NCI-H524 treated with DMSO at 0.1 percent for 48 hours (cell line): ENCODE data around the gene NPW.
"Not testable (repeated sequence)": the region's sequence is repeated elsewhere in the genome, so short reads cannot be mapped to it uniquely, and the experiment has no call there.

Experiments
- DNase-seq: peaks from one replicate; lab custom pipeline; 2025; lab: John Stamatoyannopoulos, UW

The NPW gene

DNA sequence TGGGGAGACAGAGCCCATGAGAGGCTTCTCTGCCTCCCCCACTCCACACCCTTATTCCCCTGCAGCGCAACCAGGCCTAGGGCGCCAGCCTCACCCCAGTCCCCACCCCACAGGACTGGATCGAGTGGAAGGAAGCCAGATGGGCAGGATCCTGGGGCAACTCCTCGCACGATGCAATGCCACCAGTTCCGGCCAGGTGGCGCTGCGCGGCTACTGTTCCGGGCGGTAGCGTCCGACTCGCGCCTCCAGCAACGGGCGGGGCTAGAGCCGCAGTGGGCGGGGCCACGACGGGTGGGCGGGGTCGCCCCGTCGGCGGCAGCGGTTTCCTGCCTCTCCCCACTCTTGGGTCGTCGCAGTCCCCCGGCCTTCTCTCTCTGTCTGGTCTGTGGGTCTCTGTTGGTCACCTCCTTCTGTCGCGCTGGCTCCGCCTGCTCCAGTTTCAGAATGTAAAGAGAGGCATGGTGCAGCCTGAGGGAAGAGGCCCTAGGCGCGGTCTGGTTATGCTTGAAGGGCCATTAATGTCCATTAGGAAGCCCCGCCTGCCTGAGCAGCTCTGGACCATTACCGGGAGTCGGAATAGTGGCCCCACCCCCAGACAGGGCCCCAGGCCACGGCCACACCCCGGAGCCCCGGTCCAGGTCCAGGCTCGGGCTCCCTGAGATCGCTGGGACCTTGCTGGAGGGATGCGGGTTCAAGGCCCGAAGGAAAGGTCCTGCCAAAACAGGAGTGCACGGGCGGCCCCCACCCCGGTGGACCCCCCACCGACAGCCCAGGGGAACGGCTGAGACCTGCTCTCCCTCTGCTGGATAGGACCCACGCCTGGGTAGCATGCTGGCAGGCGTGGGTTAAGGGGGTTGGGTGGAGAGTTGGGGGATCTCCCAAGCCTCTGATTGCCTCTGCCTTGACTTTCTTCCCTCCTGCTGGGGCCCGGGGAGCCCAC, 3.8 kb downstream of the NPW start:
- DNase-seq, result no peak

DNA sequence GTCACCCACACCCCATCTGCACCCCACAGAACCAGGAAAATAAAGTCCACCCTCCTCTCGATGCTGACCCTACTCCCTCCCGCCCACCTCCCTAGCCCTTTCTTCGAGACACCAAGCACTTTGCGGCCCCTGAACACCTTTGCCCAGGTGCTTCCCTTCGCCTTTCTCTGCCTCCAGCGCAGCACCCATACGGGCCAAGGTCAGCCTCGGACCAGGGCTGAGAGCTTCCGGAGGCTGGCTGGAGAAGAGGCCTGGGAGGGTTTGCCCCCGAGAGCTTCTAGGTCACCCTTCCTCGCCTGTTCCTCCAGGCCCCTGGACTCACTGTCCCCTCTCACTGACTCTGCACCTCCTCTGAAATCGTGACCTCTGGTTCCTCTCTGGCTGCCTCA, 4.4 kb downstream of the NPW start:
- DNase-seq, result no peak

DNA sequence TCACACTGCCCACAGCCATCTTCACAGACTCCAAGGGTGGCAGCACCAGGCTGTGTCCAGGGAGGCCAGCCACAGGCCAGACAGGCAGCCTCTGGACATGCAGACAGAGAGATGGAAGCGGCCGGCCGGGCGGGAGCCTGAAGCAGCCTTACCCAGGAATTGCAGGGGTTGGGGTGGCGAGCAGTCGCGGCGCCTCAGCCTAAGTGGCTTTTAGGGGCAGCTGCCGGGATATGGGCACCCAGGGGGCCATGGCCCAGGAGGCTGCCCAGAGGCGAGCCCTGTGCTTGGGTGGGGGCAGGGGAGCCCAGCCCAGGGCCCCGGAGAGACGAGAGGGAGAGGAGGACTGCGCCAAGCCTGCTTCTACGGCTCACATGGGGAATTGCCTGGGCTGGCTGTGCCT, 5.7 kb downstream of the NPW start:
- DNase-seq, result no peak

DNA sequence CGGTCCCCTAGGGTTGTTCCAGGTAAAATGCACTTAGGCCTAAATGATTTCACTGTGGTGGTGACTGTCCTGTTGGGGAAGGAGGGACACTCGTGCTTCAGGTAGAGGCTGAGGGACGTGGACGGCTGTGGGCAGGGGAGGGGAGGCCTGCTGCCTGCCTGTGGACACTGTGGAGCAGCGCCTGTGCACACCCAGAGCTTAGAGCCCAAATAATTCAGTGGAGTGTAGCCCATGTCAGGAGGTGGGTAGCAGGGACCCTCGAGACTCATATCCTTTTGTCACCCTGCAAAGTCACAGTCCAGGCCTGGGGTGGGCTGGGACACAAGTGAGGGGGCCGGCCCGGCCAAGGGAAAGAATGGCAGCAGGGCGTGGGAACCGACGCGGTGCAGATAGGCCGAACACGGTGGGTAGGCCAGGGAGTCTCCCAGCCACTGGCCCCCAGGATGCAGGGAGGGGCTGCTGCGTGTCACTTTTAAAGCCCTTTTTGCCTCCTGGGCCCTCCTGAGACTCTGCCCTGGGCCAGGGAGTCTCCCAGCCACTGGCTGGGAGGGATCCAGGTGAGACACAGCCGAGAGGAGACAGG, 6.4 kb downstream of the NPW start:
- DNase-seq, result no peak

DNA sequence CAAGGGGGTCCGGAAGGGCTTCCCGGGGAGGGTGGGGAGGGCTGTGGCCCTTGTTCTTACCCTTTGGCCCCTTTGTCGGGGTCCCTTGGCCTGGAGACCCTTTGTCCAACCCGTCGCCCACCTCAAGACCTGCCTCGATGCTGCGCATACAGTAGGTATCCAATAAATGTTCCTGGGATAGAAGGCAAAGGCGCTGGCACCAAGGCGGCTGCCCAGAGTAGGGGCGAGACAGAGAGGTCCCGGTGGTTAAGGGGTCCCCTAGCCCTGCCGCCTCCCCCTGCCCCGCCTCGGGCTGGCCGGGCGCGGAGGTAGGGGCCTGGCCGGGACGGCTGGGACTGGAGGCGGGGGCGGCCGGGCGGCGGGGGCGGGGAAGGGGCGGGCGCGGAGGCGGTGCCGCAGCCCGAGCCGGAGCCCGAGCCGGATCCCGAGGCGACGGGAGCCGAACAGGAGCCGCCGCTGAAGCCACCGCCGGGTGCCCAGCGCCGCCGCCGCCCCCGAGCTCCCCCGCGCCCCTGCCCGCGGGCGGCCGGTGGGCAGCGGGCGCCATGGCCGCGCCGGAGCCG, 7.0 kb downstream of the NPW start, which contains the start of gene NHERF2:
Gene NHERF2 (plus strand): TSS at position 442 of the 563 bp plus-strand sequence. CDS start 104 bp downstream, at position 546.
- no peak for DNase-seq

DNA sequence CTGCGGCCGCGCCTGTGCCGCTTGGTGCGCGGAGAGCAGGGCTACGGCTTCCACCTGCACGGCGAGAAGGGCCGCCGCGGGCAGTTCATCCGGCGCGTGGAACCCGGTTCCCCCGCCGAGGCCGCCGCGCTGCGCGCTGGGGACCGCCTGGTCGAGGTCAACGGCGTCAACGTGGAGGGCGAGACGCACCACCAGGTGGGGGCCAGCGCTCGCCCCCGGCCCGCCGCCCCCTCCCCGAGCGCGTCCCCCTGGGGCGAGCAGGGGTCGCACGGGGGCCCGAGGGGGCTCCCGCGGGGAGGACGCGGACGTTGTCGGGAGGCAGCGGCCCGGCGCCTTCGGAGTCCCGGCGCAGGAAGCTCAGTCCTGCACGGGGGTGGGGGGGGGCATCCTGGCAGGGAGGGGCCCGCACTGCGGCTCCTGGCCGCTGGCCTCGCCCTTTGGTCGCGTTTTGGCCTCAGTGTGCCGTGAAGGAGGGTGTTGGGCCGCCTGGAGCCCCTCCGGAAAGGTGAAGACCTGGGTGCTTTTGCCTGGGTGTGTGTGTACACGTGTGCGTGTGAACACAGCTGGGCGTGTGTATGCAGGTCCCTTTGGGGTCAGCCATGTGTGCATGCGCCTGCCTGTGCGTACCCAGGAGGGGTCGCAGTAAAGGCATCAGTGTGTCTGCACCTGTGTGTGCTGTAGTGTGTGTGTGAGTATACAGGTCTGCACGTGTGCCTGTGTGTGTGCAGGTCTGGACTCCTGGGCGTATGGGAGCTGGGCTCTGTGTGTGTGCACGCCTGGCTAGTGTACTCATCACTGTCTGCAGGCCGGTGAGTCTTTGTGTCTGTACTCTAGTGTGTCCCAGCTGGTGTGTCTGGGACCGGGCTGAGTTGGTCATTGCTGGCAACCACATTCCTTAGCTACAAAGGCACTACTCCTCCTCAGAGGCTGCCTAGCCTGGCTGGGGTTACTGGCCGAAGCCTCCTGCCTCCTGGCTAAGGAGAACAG, 7.7 kb downstream of the NPW start:
- DNase-seq, result no peak

DNA sequence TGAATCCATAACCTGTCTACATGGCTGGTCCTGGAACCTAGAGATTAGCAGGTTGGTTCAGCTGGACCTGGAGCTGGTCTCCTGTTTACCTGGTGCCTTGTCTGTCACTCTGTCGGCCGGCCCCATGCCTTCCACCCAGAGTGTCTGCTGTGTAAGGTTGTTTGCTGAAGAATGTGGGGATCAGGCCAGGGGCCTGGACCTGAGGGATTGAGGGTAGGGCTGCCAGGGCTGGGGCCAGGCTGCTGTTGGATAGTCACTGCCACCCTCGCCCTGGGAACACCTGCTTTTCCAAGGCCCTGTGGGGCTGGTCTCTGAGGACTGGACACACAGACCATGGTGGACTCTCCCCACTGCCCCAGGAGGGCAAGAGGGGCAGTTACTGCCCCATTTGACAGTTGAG, 8.6 kb downstream of the NPW start:
- DNase-seq, result no peak

DNA sequence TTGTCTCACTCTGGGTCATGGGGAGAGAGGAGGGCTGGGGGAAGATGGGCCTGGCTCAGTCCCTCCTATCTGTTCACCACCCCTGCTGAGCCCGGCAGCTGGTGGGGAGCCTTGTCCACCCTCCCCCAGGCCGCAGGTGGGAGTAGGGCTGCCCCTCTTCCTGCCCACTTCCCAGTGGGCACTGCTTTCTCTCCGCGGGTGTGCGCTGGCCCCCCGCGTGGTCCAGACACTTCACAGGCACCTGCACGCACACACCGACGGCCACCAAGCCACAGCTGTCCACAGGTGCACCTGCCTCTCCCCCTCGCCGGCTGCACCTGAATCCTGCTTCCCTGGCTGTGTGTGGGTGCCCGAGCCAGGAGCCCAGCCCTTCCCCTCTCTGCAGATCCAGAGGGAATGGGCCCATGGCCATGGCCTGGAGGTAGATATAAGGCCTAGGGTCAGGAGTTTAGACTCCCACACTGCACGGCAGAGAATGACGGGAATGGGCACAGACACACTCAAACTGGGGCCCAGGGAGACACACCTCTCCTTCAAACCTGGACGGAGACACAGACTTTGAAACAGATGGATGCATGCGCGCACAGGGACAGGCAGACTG, 9.1 kb downstream of the NPW start:
- DNase-seq, result no peak

DNA sequence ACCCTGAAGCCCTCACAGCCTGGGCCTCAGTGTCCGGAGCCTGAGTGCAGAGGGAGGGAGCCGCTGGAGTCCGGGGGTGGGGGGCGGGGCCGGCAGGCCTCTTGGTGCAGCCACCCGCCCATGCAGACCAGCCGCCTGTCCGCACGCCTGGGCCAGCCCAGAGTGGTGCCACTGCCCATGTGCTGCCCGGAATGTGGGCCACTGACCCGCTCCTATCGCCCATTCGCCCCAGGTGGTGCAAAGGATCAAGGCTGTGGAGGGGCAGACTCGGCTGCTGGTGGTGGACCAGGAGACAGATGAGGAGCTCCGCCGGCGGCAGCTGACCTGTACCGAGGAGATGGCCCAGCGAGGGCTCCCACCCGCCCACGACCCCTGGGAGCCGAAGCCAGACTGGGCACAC, 9.8 kb downstream of the NPW start:
- no peak for DNase-seq

DNA sequence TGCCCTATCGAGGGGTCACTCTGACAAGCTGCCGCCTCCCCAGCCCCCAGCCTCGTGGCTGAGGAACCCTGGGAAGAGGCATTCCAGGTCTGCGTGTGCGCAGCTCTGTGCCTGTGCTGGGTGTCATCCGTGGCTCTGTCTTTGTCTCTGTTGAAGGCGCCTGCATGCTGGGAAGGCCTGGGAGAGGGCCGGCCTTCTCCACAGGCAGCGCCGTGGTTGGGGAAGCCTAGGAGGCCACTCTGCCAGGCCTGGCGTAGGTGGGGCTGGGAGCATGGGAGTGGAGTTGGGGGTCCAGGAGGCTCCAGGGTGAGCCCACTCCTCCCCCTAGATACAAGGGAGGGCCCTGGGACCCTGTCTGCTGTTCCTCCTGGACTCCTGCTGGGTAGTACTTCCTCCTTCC, 10.5 kb downstream of the NPW start:
- no peak for DNase-seq

DNA sequence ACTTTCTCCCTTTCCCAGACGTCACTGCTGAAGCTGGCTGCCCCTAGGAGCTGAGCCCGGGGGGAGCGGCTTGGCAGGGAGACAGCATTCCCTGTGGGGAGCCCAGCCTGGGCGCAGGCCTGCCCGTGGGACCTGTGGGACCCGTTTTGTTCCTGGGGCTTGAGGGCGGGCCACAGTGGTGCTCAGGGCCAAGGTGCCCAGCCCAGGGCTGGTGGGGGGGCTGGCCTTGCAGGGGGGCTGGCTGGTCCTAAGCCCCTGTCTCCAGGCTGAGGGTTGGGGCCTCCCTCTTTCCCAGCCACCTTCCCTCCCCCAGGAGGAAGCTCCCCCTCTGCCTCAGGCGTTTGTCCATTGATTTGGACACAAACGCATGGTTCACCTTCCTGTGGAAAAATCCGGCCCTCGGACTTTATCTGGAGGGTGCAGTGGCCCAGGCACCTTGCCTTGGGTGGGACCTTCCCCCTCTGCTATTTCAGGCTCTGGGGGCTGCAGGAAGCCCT, 11.5 kb downstream of the NPW start:
- DNase-seq, result no peak

DNA sequence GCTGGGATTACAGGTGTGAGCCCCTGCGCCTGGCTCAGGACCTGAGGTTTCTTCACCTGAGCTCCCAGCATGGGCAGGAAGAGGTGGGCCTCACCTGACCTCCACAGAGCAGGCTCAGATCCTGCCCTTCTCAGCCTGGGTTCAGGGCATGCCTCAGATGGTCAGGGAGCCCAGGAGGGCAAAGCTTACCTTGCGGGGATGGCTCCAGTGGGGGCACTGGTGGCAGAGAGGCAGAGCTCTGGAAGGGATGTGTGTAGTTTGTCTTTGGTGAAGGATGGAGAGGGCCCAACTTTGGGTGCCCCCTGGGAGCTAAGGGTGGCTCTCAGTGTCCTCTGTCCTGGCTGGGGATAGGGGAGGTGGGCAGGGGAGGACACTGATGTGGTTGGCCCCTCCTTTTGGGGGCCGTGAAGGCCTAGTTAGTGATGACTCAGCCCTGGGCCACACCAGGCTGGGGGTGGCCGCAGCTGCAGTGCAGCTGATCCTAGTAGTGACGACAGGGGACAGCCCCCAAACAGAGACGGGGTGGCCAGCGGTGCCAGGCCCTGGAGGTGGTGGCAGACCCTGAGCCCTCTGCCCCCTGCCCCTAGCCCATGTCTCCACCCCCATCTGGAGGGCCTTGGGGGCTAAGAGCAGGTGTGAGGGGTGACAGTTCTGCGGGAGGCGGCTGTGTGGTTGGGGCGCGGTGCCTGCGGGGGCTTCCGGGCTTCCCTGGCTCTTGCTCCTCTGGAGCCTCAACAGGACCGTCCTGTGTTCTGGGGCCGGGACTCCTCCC, 12.9 kb downstream of the NPW start:
- no peak for DNase-seq

DNA sequence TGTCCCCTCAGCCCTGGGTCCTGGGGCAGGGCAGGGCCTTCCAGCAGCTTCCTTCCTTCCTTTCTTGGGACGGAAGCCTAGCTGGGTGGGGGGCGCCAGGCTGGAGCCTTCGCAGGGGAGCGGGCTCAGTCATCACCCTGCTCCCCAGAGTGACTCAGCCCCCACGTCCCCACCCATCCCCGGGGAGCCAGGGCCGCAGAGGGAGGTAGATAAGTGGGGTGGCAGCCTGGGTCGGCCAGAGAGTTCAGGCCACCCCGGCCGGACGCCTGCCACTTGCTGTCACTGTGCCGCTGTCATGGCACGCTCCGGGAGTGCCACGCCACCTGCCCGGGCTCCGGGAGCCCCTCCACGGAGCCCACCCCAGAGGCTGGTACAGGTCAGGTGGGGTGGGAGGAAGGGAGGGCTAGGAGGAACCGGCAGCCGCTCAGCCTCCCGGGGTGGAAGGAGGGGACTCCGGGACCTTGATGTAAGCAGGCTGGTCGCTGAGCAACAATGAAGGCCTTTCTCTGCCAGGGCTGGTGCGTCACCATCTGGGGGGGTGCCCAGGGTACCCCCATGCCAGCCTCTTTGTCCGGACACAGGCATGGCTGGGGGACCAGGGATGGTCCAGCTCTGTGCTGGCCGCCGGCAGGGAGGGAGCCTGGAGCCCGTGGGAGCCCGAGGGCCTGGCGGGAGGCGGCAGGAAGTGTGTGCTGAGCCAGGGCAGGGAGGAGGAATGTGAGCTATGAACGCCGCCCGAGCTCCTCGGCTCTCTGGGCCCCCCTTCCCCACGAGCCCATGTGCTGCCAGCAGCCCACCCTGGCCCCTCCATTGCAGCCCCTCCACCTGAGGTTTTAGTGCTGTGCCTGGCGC, 13.7 kb downstream of the NPW start:
- DNase-seq, result no peak

DNA sequence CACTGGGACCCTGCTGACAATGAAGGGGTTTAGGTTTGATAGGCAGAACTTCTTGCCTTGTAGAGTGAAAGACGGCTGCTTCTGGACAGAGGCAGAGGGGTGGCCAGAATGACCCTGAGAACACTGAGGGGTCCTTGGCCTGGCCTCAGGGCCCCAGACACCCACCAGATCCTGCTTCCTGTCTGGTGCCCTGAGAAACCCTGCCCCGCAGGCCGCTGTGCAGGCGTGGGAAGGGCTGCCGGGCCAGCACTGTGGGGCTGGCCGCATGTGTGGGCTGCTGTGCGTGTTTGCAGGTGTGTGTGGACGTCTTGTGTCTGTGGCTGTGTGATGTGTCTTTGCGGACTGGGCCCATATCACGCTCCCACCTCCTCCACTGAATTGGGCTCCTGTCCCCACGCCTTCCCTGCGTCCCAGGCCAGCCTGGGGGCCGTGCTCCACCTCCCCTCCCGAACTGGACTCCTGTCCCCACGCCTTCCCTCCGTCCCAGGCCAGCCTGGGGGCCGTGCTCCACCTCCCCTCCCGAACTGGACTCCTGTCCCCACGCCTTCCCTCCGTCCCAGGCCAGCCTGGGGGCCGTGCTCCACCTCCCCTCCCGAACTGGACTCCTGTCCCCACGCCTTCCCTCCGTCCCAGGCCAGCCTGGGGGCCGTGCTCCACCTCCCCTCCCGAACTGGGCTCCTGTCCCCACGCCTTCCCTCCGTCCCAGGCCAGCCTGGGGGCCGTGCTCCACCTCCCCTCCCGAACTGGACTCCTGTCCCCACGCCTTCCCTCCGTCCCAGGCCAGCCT, 14.5 kb downstream of the NPW start:
- DNase-seq, result not testable (repeated sequence)

DNA sequence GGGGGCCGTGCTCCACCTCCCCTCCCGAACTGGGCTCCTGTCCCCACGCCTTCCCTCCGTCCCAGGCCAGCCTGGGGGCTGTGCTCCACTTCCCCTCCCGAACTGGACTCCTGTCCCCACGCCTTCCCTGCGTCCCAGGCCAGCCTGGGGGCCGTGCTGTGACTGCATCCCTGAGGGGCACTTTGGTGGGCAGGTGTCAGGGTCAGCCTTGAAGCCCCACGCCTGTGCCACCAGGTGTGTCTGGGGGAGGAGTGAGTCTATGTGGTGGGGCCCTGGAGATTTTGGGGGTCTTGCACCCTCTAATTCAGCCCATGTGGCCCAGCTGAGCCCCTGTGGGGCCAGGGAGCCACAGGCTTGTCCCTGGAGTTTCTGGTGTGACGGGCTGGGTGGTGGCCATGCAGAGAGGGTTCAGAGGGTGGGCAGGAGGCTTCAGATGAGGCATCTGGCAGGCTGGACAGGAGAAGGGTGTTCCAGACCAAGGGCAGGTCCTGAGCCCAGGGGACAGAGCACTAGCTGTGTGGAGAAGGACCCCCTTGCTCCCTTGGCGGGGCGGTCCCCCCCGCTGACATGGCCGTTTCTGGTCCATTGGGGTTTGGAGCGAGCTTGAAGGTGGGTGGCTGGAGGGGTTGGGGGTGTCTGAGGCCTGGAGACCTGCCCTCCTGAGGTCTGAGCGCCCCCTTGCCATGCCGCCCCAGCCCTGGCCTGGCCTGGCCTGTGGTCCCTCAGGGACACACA, 15.3 kb downstream of the NPW start:
- no peak for DNase-seq

DNA sequence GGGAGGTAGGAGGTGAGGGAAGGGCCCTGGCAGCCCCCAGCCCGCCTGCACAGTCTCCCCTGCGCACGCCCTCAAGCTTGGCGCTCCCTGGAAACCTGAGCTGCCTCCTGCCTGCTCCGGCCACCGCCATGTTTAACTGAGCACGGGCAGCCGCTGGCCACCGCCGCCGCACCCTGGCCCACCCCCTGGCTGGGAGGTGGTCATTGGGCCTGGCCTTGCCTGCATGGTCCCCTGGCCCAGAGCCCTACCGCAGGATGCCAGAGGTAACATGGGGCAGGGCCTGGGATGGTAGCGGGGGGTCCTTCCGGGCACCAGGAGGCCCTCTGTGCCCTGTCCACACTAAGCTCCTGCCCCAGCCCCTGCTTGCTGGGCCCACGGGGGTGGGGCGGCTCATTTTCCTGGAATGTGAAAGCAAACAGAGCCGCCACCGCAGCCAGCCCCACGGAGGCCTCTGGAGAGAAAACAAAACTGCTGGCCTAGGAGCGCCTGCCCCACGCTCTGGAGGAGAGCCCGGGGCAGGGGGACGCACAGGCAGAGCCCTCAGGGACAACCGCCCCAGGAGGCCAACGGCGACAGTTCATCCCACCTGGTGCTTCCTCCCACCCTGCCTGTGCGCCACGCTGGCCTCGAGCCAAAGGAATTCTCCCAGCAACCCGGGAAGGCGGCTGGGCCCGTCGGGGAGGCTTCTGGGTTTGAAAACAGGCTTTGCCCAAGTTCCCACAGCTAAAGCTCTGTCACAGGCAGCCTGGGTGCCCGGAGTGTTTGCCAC, 16.0 kb downstream of the NPW start:
- DNase-seq, result no peak

DNA sequence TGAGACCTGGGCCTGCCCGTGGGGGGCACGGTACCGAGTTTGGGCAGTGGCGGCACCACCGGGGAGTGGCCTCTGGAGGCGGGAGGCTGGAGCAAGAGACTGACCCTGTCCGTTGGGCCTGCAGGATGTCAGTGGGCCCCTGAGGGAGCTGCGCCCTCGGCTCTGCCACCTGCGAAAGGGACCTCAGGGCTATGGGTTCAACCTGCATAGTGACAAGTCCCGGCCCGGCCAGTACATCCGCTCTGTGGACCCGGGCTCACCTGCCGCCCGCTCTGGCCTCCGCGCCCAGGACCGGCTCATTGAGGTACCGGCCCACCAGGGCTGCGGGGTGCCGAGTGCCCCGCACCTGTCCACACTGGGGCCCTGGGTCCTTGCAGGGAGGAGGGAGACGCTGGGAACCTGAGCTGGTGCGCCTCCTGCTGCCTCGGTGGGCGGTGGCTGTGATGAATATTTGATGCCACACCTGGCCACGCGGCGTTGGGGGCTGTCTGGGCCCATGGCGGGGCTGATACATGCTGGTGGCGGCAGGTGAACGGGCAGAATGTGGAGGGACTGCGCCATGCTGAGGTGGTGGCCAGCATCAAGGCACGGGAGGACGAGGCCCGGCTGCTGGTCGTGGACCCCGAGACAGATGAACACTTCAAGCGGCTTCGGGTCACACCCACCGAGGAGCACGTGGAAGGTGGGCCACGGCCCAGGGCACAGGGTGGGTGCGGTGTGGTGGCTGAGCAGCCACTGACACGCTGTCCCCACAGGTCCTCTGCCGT, 16.8 kb downstream of the NPW start:
- DNase-seq, result no peak
